Measurements from ENCODE around the gene TUBA1A. TPM values are rescaled to one million over a fixed set of nuclear protein-coding genes. Genes with fewer than 3 reads are reported as not detected.

TUBA1A gene
- total RNA-seq = 8.2 and 17.3 TPM in 2 replicates

DNA sequence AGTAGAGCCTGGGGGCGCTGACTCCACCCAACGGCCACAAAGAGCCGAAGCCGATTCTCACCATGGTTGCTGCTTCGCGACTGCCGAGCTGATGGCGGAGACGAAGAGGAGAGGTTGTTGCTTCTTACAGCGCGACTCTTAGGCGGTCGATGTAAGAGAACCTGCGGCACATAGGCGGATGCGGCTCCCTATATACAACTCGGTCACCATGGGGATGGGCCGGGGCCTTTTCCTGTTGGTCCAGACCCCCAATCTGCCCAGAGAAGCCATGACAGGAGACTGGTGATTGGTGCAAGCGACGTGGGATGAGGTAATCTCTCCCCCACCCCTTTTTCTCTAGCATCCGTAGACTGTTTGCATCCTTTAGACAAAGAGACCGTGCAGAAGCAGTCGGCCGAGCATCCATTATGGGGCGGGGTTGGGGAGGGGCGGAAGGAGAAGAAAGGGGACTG lies at the start of gene TUBA1A:
TUBA1A (minus strand) TSS at position 165 of the 452 bp plus-strand sequence; CDS start at position 64, 101 bp downstream.
- Histone ChIP-seq H3K36me3 (ENCODE audit: control insufficient read depth, insufficient read depth, low read length) (no peaks in the 10 kb centered on the region), H3K27me3 (ENCODE audit: control insufficient read depth, insufficient read depth, low read length) (no peaks in the 10 kb centered on the region)
- FAIRE-seq = no peak

DNA sequence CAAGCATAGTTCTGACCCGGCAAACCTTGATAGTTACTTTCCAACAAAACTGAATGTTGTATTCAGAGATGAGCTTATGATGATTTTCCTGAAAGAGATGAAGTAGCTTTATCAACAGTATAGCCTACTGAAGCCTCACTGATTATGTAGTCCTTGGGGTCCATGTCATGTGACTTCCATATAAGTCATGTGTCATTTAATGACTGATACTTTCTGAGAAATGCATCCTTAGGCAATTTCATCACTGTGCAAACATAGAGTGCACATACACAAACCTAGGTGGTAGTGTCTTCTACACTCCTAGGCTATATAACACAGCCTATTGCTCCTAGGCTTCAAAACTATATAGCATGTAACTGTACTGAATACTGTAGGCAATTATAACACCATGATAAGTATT lies 47.5 kb upstream of the TUBA1A start:
- TF ChIP-seq, protein P1, sequence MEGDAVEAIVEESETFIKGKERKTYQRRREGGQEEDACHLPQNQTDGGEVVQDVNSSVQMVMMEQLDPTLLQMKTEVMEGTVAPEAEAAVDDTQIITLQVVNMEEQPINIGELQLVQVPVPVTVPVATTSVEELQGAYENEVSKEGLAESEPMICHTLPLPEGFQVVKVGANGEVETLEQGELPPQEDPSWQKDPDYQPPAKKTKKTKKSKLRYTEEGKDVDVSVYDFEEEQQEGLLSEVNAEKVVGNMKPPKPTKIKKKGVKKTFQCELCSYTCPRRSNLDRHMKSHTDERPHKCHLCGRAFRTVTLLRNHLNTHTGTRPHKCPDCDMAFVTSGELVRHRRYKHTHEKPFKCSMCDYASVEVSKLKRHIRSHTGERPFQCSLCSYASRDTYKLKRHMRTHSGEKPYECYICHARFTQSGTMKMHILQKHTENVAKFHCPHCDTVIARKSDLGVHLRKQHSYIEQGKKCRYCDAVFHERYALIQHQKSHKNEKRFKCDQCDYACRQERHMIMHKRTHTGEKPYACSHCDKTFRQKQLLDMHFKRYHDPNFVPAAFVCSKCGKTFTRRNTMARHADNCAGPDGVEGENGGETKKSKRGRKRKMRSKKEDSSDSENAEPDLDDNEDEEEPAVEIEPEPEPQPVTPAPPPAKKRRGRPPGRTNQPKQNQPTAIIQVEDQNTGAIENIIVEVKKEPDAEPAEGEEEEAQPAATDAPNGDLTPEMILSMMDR (IDR thresholded peaks at IDR 0.05; ENCODE audit: insufficient read depth, low read length, severe bottlenecking) = no peak
- no peaks in the 10 kb centered on the region for H3K27me3 ChIP-seq (ENCODE audit: control insufficient read depth, insufficient read depth, low read length)
- H3K36me3 ChIP-seq (ENCODE audit: control insufficient read depth, insufficient read depth, low read length) = no peaks in the 10 kb centered on the region
- DNase-seq (ENCODE audit: low read depth) (peak; percentile 46), FAIRE-seq (no peak)
- H3K4me3 ChIP-seq (ENCODE audit: low read depth, low read length) = no peak overlapping the region

More for the DNA sequence above, at the start of gene TUBA1A:
- DNase-seq (ENCODE audit: low read depth) = peak; percentile 90
- peak within 1 kb of the TSS; percentile 81 for H3K4me3 ChIP-seq (ENCODE audit: low read depth, low read length)
- TF ChIP-seq, protein P1 (IDR thresholded peaks at IDR 0.05; ENCODE audit: insufficient read depth, low read length, severe bottlenecking) = no peak

DNA sequence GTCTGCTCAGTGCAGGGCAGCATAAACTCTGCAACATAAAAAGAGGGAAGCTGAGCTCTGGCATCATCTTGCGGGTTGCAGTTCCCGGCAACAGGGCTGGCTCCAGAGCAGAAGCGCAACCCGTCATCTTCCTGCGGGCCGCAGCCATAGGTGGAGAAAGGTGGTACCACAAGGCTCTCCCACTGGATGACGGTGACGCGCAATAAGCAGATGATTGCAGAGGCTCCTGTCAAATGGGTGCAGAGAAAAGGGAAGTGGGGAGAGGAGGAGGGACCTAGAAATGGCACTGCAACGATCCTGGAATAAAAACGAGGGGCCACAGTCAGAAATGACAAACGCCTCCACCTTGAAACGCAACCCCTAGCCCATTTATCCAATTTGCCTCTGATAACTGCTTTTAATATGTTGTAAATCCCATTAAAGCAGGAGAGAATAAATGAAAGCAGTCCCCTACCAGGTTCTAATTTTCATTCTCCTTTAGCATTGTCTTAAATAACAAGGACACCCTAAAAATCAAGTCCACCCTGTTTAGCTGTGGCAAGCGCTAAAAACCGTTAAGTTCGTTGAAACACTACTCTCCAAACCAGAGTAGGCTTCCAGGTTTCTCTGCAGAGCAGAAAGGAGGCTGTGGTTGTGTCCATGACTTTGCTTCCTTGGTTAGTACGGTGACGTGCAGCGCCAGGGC lies 45.1 kb upstream of the TUBA1A start:
- TF ChIP-seq, protein P1 (IDR thresholded peaks at IDR 0.05; ENCODE audit: insufficient read depth, low read length, severe bottlenecking) = no peak
- no peak overlapping the region for H3K4me3 ChIP-seq (ENCODE audit: low read depth, low read length)
- H3K27me3 ChIP-seq (ENCODE audit: control insufficient read depth, insufficient read depth, low read length) = no peaks in the 10 kb centered on the region
- no peaks in the 10 kb centered on the region for H3K36me3 ChIP-seq (ENCODE audit: control insufficient read depth, insufficient read depth, low read length)
- DNase-seq (ENCODE audit: low read depth) (no peak), FAIRE-seq (no peak)

DNA sequence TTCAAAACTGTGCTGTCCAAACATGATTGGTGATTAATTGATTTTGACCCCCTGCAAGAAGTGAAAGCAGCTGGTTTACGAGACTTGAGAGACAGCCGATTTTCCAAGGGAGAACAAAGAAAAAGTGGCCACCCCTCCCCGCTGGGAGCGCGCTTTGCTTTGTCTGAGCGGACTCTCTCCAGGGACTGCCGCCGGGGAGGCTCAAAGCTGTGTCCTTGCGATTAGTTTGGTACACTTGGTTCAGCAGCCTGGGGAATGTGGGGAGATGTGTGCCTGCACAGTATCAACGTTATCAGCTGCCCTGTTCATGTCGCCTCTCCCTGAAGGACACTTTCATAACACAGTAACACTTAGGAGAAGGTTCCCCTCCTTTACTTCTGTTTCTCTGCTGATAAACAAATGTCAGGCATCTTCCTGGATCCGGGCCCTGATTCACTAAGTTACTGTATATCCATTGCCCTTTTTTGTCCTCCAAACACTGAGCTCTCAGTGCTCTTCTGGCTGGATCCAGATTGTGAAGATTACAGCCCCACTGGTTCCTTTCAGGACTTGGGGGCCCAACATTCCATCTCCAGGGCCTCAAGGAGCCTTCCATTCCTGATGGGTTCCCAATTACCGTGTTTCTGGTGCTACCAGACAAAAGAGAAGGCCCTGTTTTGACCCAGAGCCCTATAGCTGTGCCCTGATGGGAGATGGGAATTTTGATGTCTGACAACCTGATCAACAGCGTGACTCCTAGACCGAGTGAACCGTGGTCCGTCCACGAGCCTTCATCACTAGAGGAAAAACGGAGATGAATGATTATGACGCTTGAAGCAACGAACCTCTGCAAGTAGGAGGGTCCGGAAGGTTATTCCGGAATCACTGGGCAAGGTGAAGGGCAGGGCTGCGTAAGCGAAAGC lies 44.3 kb upstream of the TUBA1A start:
- DNase-seq (ENCODE audit: low read depth) = no peak
- TF ChIP-seq, protein P1 (IDR thresholded peaks at IDR 0.05; ENCODE audit: insufficient read depth, low read length, severe bottlenecking) = no peak
- FAIRE-seq = no peak
- no peaks in the 10 kb centered on the region for H3K36me3 ChIP-seq (ENCODE audit: control insufficient read depth, insufficient read depth, low read length)
- no peak overlapping the region for H3K4me3 ChIP-seq (ENCODE audit: low read depth, low read length)
- no peaks in the 10 kb centered on the region for H3K27me3 ChIP-seq (ENCODE audit: control insufficient read depth, insufficient read depth, low read length)

DNA sequence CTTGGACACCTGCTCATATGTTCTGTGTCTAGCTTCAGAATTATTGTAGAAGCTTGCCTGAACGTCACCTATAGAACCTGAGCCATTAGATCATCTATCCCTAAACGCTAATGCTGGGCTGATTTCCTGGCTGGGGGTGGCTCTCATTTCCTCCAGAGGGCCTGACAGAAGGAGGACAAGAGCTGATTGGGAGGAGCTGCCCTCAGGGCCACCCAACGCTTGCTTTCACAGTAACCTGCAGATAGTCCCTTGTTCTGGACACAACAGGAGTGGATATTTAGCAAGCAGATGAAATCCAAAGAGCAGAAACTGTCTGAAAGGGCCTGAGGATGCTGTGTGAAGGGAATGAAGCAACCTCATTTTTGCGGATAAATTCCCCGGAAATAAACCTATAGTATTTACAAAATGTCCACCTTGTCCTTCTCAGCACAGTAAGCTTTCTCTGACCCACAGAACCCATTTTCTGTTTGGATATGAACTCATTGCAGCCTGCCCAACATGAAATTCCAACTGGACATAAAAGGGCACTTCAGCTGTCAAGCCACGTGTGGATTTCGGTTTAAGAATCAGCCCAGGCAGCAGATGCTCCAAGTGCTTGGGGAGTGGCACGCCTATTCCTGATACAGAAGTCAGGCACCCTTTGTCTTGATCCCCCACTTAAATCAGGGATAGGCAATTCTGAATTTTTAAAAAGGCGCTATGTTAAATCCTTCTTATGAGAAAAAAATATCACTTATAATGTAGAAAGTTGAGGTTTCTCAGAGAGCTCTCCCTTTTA lies 43.2 kb upstream of the TUBA1A start:
- Histone ChIP-seq H3K36me3 (ENCODE audit: control insufficient read depth, insufficient read depth, low read length) (no peaks in the 10 kb centered on the region), H3K4me3 (ENCODE audit: low read depth, low read length) (no peak overlapping the region), H3K27me3 (ENCODE audit: control insufficient read depth, insufficient read depth, low read length) (no peaks in the 10 kb centered on the region)
- DNase-seq (ENCODE audit: low read depth) = no peak
- FAIRE-seq = no peak
- TF ChIP-seq, protein P1 (IDR thresholded peaks at IDR 0.05; ENCODE audit: insufficient read depth, low read length, severe bottlenecking) = no peak

All from bronchial epithelial cell (primary cell).